NCI-H128 (cell line): Measurements from ENCODE around the gene PRKD3.
A peak's percentile ranks its signal among the peaks of the same experiment; 100 is the strongest.

ENCODE experiments used
- DNase-seq: peaks from one replicate; lab custom pipeline; 2025; ENCODE audit not compliant: unreplicated experiment; lab: John Stamatoyannopoulos, UW

The PRKD3 gene

GRCh38 chr2:37343537-37344434 is 19.2 kb upstream of the PRKD3 start:
- no peak for DNase-seq

GRCh38 chr2:37342591-37343220 is 18.1 kb upstream of the PRKD3 start:
- DNase-seq: no peak

- DNase-seq: no peak
These were observed 16.0 kb upstream of the PRKD3 start for GRCh38 chr2:37340637-37341036.

GRCh38 chr2:37338933-37339332 is 14.3 kb upstream of the PRKD3 start:
- DNase-seq: no peak

GRCh38 chr2:37337620-37338280 is 13.1 kb upstream of the PRKD3 start:
- no peak for DNase-seq

GRCh38 chr2:37335604-37336003 is 11.0 kb upstream of the PRKD3 start:
- DNase-seq: no peak

- DNase-seq: no peak
These were observed 8.6 kb upstream of the PRKD3 start for GRCh38 chr2:37333256-37333655.

- DNase-seq: no peak
These were observed 7.9 kb upstream of the PRKD3 start for GRCh38 chr2:37332560-37332959.

- no peak for DNase-seq
These were observed 6.0 kb upstream of the PRKD3 start for GRCh38 chr2:37330681-37331080.

- DNase-seq: no peak
These were observed 2.4 kb upstream of the PRKD3 start for GRCh38 chr2:37326866-37327634.

GRCh38 chr2:37326285-37326684 is 1.7 kb upstream of the PRKD3 start:
- DNase-seq: no peak

- no peak for DNase-seq
These were observed 1.0 kb upstream of the PRKD3 start for GRCh38 chr2:37325625-37326071.

GRCh38 chr2:37324536-37324785 is 172 bp downstream of the PRKD3 start:
- no peak for DNase-seq

- DNase-seq: peak; percentile 7
These were observed 675 bp downstream of the PRKD3 start for GRCh38 chr2:37323781-37324535.

GRCh38 chr2:37323176-37323780 is 1.4 kb downstream of the PRKD3 start:
- no peak for DNase-seq

- no peak for DNase-seq
These were observed 2.3 kb downstream of the PRKD3 start for GRCh38 chr2:37322368-37322767.

- DNase-seq: no peak
These were observed 3.5 kb downstream of the PRKD3 start for GRCh38 chr2:37321029-37321682.

GRCh38 chr2:37319754-37320609 is 4.7 kb downstream of the PRKD3 start:
- DNase-seq: no peak

- no peak for DNase-seq
These were observed 6.2 kb downstream of the PRKD3 start for GRCh38 chr2:37318401-37318800.
